Kasumi-1 (cell line): ENCODE measurements around the gene KCNK6.
A peak's percentile ranks its signal among the peaks of the same experiment; 100 is the strongest.
"Not testable (repeated sequence)": the region's sequence is repeated elsewhere in the genome, so short reads cannot be mapped to it uniquely, and the experiment has no call there.

ENCODE experiments used
- DNase-seq, 2 experiments: peaks; one replicate each; lab custom pipeline; 2025; lab: John Stamatoyannopoulos, UW

The KCNK6 gene

DNA sequence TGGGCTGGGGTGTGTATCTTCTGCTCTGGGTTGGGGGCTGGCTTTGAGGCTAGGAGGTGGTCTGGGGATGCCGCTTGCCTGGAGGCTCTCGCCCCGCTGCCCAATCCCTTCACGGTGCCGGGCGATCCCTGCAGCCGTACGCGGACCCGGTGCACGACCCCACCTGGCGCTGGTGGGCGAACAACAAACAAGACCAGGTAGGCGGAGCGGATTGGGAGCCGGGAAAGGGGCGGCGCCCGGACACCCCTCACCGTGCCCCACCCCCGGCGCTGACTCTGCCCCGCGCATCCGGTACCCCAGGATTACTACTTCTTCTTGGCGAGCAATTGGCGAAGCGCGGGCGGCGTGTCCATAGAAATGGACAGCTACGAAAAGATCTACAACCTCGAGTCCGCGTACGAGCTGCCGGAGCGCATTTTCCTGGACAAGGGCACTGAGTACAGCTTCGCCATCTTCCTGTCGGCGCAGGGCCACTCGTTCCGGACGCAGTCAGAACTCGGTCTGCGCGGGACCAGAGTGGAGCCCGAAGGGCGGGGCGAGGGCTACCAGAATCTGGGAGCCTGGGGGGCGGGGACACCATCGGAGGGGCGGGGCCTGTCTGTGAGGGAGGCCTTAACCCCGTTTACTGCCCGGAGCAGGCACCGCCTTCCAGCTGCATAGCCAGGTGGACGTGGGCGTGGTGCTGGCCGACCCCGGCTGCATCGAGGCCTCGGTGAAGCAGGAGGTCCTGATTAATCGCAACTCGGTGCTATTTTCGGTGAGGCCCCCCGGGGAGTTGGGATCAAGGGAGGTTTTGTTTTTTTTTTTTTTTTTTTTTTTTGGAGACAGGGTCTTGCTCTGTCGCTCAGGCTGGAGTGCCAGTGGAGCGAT is 42.7 kb downstream of the KCNK6 start:
- peak; percentile 63 to 64 for DNase-seq

DNA sequence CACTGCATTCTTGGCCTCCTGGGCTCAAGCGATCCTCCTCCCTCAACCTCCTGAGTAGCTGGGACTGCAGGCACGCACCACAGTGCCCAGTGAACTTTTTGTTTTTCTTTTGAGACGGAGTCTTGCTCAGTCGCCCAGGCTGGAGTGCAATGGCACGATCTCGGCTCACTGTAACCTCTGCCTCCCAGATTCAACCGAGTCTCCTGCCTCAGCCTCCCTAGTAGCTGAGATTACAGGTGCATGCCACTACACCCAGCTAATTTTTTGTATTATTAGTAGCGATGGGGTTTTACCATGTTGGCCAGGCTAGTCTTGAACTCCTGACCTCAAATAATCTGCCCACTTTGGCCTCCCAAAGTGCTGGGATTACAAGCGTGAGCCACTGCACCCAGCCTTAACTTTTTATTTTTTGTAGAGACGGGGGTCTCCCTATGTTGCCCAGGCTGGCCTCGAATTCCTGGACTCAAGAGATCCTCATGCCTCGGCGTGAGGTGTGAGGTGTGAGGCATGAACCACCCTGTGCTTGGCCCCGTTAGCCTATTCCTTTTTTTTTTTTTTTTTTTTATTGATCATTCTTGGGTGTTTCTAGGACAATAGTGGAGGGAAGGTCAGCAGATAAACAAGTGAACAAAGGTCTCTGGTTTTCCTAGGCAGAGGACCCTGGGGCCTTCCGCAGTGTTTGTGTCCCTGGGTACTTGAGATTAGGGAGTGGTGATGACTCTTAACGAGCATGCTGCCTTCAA is 43.5 kb downstream of the KCNK6 start:
- DNase-seq, result not testable (repeated sequence)

DNA sequence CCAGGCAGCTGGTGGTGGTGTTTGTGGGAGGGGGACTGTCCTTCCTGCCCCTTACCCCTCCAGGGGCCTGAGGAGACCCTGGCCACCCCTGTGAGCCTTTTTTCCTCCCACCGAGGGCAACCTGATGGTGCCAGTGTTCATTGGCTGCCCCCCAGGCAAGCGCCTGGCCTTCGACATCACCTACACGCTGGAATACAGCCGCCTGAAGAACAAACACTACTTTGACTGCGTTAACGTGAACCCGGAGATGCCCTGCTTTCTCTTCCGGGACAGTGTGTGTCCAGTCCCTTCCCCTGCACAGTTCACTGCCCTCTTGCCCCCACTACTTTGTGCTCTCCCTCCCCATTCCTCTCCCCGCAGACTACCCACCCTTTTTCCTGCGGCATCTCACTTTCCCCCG is 47.4 kb downstream of the KCNK6 start:
- no peak for DNase-seq

DNA sequence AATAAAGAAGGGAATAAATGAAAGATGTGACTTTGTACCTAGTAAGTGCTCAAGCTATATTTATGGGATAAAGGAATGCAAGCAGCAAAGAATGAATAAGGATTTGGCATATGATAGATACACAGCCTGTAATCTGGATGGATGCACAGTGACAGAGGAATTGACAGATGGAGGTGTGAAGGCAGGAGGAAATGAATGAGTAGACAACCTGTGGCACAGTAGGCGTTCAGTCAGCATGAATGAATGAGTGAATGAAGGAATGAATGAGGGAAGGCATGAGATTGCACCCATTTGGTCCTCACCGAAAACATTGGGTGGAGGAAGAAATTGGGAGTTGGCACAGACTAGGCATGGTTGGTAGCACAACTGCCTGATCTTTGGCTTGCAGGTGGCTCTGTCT is 49.9 kb downstream of the KCNK6 start:
- no peak for DNase-seq

DNA sequence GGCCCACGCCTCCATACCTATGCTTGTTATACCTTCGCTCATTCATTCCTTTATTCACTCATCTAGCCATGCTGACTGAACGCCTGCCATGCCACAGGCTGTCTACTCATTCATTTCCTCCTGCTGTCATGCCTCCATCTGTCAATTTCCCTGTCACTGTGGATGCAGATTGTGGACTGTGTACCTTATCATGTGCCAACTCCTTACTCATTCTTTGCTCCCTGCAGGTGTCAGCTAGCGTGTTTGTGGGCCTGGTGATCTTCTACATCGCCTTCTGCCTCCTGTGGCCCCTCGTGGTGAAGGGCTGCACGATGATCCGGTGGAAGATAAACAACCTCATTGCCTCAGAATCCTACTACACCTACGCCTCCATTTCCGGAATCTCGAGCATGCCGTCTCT is 50.7 kb downstream of the KCNK6 start:
- no peak for DNase-seq

DNA sequence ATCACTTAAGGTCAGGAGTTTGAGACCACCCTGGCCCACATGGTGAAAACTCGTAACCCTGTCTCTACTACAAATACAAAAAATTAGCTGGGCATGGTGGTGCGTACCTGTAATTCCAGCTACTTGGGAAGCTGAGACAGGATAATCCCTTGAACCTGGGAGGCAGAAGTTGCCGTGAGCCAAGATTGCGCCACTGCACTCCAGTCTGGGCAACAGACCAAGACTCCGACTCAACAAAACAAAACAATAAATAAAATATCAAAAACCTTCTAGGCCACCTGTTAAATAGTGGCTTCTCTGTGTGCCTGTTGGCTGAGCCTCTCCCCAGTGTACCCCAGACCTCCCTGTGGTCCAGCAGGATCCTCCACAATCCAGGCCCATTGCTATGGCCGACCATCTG is 51.4 kb downstream of the KCNK6 start:
- DNase-seq, result no peak

DNA sequence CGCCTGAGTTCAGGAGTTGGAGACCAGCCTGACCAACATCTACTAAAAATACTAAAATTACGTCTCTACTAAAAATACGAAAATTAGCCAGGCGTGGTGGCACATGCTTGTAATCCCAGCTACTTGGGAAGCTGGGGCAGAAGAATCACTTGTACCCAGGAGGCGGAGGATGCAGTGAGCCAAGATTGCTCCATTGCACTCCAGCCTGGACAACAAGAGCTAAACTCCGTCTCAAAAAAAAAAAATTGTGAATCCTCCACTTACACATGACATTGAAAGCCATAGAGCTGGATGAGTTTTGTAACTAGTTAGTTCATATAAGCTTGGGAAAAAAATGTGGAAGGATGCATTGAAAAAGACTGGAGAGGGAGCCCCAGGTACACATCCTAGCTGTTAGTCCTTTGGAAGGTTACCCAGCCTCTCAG is 54.3 kb downstream of the KCNK6 start:
- DNase-seq, result no peak

DNA sequence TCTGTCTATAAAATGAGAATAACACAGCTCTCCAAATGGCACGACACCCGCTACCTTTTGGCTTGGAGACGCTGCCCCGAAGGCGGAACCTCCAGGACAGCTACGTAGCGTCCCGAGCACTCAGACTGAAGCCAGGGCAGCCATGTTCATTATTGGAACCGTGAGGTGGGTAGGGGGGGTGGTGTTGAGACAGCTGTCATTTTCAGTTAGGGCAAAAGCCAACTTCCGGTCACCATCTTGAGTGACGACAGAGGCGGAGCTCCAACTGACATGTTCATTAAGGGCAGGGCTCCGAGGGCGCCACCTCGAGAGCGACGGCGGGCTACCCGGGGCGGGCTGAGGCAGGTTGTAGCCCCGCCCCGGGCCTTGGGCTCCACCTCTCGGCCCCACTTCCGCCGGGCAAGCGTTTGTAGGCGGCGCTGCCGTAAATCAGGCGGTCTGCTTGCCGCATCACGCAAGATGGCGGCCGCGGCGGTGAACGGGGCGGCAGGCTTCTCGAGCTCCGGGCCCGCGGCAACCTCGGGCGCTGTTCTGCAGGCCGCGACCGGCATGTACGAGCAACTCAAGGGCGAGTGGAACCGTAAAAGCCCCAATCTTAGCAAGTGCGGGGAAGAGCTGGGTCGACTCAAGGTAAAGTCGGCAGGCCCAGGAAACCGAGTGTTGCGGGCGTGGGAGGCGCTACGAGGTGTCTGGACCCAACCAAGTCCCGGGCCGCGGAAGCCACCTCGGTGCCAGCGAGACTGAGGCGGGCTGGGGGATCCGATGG is 54.9 kb downstream of the KCNK6 start, which contains the start of gene PSMD8:
Gene PSMD8, plus strand, starts transcription at position 240 of the 766 bp plus-strand sequence. Its CDS starts 31 bp downstream, at position 271.
- peak; percentile 98 to 99 for DNase-seq

DNA sequence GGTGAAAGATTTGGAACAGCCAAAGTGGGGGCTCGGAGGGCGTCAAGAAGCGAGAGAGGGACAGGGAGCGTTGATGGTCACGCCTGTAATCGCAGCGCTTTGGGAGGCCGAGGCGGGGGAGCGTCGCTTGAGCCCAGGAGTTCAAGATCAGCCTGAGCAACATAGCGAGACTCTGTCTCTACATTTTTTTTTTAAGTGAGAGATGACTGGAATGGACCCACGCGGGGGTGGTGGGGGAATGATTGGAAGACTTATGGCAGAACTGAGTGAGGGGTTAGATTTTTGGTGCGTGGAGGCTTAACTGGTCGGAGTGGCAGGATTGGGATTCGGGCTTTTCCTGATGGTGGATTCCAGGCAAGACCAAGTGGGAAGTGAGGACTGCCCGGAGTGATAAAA is 55.5 kb downstream of the KCNK6 start:
- peak in 1 of 2 experiments; percentile 16 for DNase-seq

DNA sequence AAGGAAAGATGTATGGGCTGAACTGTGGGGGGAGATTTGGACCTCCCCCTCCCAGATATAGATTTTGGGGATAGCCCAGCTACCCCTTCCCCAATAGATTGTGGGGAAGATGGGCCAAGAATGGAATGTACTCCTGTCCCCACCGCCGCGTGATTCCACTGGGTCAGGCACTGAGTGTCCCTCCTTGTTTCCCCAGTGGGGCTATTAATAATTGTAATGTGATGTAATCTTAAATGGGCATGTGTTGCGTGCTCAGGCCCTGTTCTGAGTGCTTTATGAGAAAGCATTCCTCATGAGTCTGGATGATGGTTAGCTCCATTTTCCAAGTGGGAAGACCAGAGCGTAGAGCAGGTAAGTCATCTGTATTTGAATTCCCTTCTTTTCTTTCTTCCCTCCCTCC is 56.1 kb downstream of the KCNK6 start:
- DNase-seq, result no peak

DNA sequence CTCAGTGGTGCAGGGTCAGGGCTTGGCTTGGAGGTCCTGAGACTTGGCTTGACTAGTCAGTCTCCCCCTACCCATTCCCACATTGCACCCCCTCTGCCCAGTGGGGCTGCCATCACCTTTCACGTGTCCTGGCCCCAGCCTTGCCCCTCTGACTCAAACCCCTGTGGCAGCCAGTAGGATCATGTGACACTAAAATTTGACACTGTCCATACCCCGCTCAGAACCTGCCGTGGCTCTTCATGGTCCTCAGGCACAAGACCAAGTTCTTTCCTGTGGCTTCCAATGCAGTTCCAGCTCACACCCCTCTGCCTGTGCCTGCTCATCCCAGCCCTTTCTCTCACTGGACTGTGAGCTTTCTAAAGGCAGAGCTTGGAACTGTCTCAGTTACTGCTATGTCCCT is 56.9 kb downstream of the KCNK6 start:
- no peak for DNase-seq

DNA sequence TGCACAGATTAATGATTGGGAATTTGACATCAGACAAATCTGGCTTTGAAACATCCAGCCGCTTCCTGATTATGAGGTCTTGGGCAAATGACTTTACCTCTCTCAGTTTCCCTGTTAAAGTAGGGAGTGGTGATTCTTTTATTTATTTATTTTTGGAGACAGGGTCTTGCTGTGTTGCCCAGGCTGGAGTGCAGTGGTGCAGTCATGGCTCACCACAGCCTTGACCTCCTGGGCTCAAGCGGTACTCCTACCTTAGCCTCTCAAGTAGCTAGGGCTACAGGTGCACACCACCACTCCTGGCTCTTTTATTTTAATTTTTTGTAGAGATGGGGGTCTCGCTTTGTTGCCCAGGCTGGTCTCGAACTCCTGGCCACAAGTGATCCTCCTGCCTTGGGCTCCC is 57.4 kb downstream of the KCNK6 start:
- no peak for DNase-seq

DNA sequence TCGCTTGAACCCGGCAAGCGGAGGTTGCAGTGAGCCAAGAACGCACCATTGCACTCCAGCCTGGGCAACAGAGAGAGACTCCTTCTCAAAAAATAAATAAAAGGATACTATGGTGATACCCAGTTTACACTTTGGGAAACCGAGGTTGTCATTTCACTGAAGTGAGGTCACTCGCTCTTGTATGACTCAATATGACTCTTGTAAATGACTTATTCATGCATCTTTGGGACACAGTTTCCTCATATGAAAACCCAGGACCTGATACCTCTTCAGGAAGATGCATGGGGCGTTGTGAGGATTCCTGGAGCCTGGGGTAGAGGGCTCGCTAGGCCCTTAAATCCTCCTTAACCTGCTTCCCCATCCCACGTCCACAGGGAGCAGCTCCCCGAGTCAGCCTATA is 59.2 kb downstream of the KCNK6 start:
- no peak for DNase-seq

DNA sequence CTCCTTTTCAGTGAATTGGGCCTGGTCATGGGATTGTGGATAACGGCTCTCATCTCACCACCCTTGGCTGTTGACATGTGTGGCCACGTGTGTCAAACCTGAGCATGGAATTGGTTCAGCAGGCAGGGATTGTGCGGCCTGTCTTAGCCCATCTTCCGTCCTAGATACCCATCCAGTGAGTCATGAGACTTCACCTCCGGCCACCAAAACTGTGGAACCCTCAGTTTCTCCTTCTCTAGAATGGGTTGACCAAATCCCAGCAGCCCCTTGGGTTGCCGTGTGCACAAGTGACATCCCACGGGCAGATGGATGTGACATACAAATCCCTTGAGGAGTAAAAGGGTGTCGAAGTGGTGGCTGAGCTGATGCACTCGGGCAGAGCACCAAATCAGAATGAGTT is 61.5 kb downstream of the KCNK6 start:
- no peak for DNase-seq
